Small intestine (tissue), 7 donors: ENCODE measurements around the gene IL24. TPM values are rescaled to one million over a fixed set of nuclear protein-coding genes. Genes with fewer than 3 reads are reported as not detected.

ENCODE experiments used
- DNase-seq, 2 donors: peaks; one replicate each; pipeline versions ENCODE4 v3.0.0 to v3.0.0-alpha.2; 2013
- FAIRE-seq: peaks from 2 replicates; lab custom pipeline; 2012; peaks lifted over from hg19 to GRCh38; lab: Jason Lieb, UNC
- H3K27ac ChIP-seq, 3 donors: one replicate each; pipeline ENCODE4 v1.5.1; 2013; ENCODE audit warnings: low read length in 2 of 3, mild to moderate bottlenecking in 2 of 3, control low read depth in 1 of 3, inconsistent platforms in 1 of 3, low read depth in 1 of 3, moderate library complexity in 1 of 3
- H3K27me3 ChIP-seq, 3 donors: one replicate each; pipeline ENCODE4 v1.6.1; 2013; ENCODE audit warnings: low read length in 3 of 3, inconsistent platforms in 1 of 3; ENCODE audit not compliant: control insufficient read depth in 3 of 3, insufficient read depth in 3 of 3
- H3K36me3 ChIP-seq, 3 donors: one replicate each; pipeline ENCODE4 v1.6.1; 2013; ENCODE audit warnings: low read length in 3 of 3, inconsistent platforms in 1 of 3, low read depth in 1 of 3, mild to moderate bottlenecking in 1 of 3, moderate library complexity in 1 of 3; ENCODE audit not compliant: control insufficient read depth in 3 of 3, insufficient read depth in 2 of 3
- H3K4me1 ChIP-seq, 3 donors: one replicate each; pipeline ENCODE4 v1.6.1; 2013; ENCODE audit warnings: low read length in 2 of 3, inconsistent platforms in 1 of 3, low read depth in 1 of 3, mild to moderate bottlenecking in 1 of 3, moderate library complexity in 1 of 3; ENCODE audit not compliant: control insufficient read depth in 3 of 3, insufficient read depth in 2 of 3
- H3K4me3 ChIP-seq, 3 donors: one replicate each; pipeline ENCODE4 v1.5.1; 2013; ENCODE audit warnings: low read length in 3 of 3, control low read depth in 1 of 3, inconsistent platforms in 1 of 3, low read depth in 1 of 3, mild to moderate bottlenecking in 1 of 3, moderate library complexity in 1 of 3
- H3K9me3 ChIP-seq, 2 donors: one replicate each; pipeline ENCODE4 v1.6.1; 2013; ENCODE audit warnings: low read depth in 1 of 2, low read length in 1 of 2; ENCODE audit not compliant: control insufficient read depth in 2 of 2, insufficient read depth in 1 of 2
- WGBS, 3 donors: extraction: QIAGEN DNeasy Blood & Tissue Kit; methylation state at CpG; one replicate each; pipeline ENCODE4 v1.1.7; 2013; 5-methylcytosine and 5-hydroxymethylcytosine counted together
- polyA plus RNA-seq, 4 donors: library from polyadenylated mRNA; stranded (reverse) in 3 of 4; unstranded in 1 of 4; fragments of 200-250 nt in 3 of 4; fragments of 120-200 nt in 1 of 4; gene quantifications; one replicate each; pipeline versions ENCODE4 v1.2.1 to v1.2.3, GENCODE V29; 2013
- donor health status: healthy with polysubstance abuse.
- donor health status: control.
- donor health status: control.
- donor health status: Bipolar disorder and iron deficiency.
- donor health status: healthy.

IL24 gene
- polyA plus RNA-seq, 4 donors = 0.24 to 0.34 TPM; not detected in 2

GRCh38 chr1:206909883-206910318 lies 12.7 kb downstream of the IL24 start:
- DNase-seq = no peak
- Histone ChIP-seq H3K27me3 (peaks cover 0 to 5% (median 0%) of the 10 kb centered on the region in 3 donors), H3K4me1 (peaks cover 0 to 36% (median 0%) of the 10 kb centered on the region in 3 donors), H3K4me3 (peak overlapping the region; percentile 35 to 44 (median 44)), H3K27ac (peak overlapping the region in 1 of 3 donors; percentile 71), H3K9me3 (no peaks in the 10 kb centered on the region), H3K36me3 (peaks cover 0 to 2% (median 0%) of the 10 kb centered on the region in 3 donors)
- no peak for FAIRE-seq
- WGBS, 3 donors = 15 to 31% (median 27%) methylated on average over 14 of the region's 14 CpGs

GRCh38 chr1:206911064-206911663 lies 13.9 kb downstream of the IL24 start:
- H3K4me1 ChIP-seq = peaks cover 0 to 36% (median 0%) of the 10 kb centered on the region in 3 donors
- DNase-seq (peak; percentile 65 to 73), FAIRE-seq (no peak)
- H3K36me3 ChIP-seq = peaks cover 0 to 2% (median 0%) of the 10 kb centered on the region in 3 donors
- H3K9me3 ChIP-seq = no peaks in the 10 kb centered on the region
- no peak overlapping the region for H3K4me3 ChIP-seq
- H3K27ac ChIP-seq = no peak overlapping the region
- WGBS, 3 donors = 0 to 4% (median 0%) methylated on average over 1 of the region's 1 CpG
- peaks cover 0 to 5% (median 0%) of the 10 kb centered on the region in 3 donors for H3K27me3 ChIP-seq

GRCh38 chr1:206912445-206913095 lies 15.3 kb downstream of the IL24 start:
- H3K36me3 ChIP-seq = no peaks in the 10 kb centered on the region
- H3K27me3 ChIP-seq = peaks cover 0 to 5% (median 0%) of the 10 kb centered on the region in 3 donors
- 23 to 28% (median 28%) methylated on average over 7 of the region's 7 CpGs for WGBS, 3 donors
- no peaks in the 10 kb centered on the region for H3K9me3 ChIP-seq
- FAIRE-seq = no peak
- H3K4me1 ChIP-seq = peaks cover 0 to 36% (median 0%) of the 10 kb centered on the region in 3 donors
- no peak overlapping the region for H3K4me3 ChIP-seq
- peak; percentile 83 to 84 for DNase-seq
- H3K27ac ChIP-seq = no peak overlapping the region

- 82 to 89% (median 89%) methylated on average over 12 of the region's 12 CpGs for WGBS, 3 donors
- Histone ChIP-seq H3K36me3 (no peaks in the 10 kb centered on the region), H3K4me1 (peaks cover 0 to 25% (median 0%) of the 10 kb centered on the region in 3 donors), H3K9me3 (no peaks in the 10 kb centered on the region), H3K27ac (no peak overlapping the region), H3K4me3 (no peak overlapping the region), H3K27me3 (peaks cover 0 to under 1% (median 0%) of the 10 kb centered on the region in 3 donors)
- DNase-seq = no peak
- no peak for FAIRE-seq
These were observed 16.7 kb downstream of the IL24 start for GRCh38 chr1:206913766-206914537.

- DNase-seq = no peak
- WGBS, 3 donors = 86 to 90% (median 89%) methylated on average over 15 of the region's 15 CpGs
- Histone ChIP-seq H3K4me1 (peaks cover 0 to 18% (median 0%) of the 10 kb centered on the region in 3 donors), H3K9me3 (no peaks in the 10 kb centered on the region), H3K27ac (no peak overlapping the region), H3K36me3 (no peaks in the 10 kb centered on the region), H3K4me3 (no peak overlapping the region), H3K27me3 (no peaks in the 10 kb centered on the region)
- FAIRE-seq = no peak
These were observed 17.9 kb downstream of the IL24 start for GRCh38 chr1:206915030-206915735.

- H3K27me3 ChIP-seq = no peaks in the 10 kb centered on the region
- no peak overlapping the region for H3K4me3 ChIP-seq
- peaks cover 0 to 14% (median 0%) of the 10 kb centered on the region in 3 donors for H3K4me1 ChIP-seq
- no peaks in the 10 kb centered on the region for H3K9me3 ChIP-seq
- no peak overlapping the region for H3K27ac ChIP-seq
- DNase-seq = no peak
- FAIRE-seq = no peak
- H3K36me3 ChIP-seq = no peaks in the 10 kb centered on the region
- WGBS, 3 donors = 72 to 91% (median 86%) methylated on average over 8 of the region's 8 CpGs
These were observed 18.9 kb downstream of the IL24 start for GRCh38 chr1:206916000-206916709.

- H3K4me3 ChIP-seq = no peak overlapping the region
- no peak for FAIRE-seq
- H3K4me1 ChIP-seq = peaks cover 0 to 17% (median 0%) of the 10 kb centered on the region in 3 donors
- H3K27me3 ChIP-seq = no peaks in the 10 kb centered on the region
- no peak overlapping the region for H3K27ac ChIP-seq
- no peaks in the 10 kb centered on the region for H3K36me3 ChIP-seq
- H3K9me3 ChIP-seq = no peaks in the 10 kb centered on the region
- WGBS, 3 donors = 74 to 88% (median 84%) methylated on average over 3 of the region's 3 CpGs
- DNase-seq = no peak
These were observed 20.8 kb downstream of the IL24 start for GRCh38 chr1:206918076-206918475.
